Loucy (cell line): ENCODE results near the gene PCSK5.

Experiments used
- H2AFZ ChIP-seq: fragments of 200-600 bp; sonication (generic); 2 replicates; pipeline ENCODE4 v1.6.0; 2016; ENCODE audit warnings: antibody characterized with exemption, mild to moderate bottlenecking, low read length, moderate library complexity
- H3F3A ChIP-seq: fragments of 200-600 bp; 2 replicates; pipeline ENCODE4 v1.6.0; 2016; ENCODE audit warnings: antibody characterized with exemption, low read depth, mild to moderate bottlenecking
- H3K27me3 ChIP-seq: fragments of 200-600 bp; sonication (generic); 2 replicates; pipeline ENCODE4 v1.6.1; 2014; ENCODE audit warnings: low read length, mild to moderate bottlenecking; ENCODE audit not compliant: insufficient read depth, poor library complexity, severe bottlenecking
- H3K36me3 ChIP-seq: fragments of 200-600 bp; sonication (generic); 2 replicates; pipeline ENCODE4 v1.6.1; 2016; ENCODE audit warnings: low read length; ENCODE audit not compliant: insufficient read depth
- H3K4me1 ChIP-seq: fragments of 200-600 bp; sonication (generic); 2 replicates; pipeline ENCODE4 v1.5.1; 2014; ENCODE audit warnings: low read length, mild to moderate bottlenecking; ENCODE audit not compliant: insufficient read depth, poor library complexity, severe bottlenecking
- H3K4me2 ChIP-seq: fragments of 200-600 bp; sonication (generic); 2 replicates; pipeline ENCODE4 v1.6.0; 2014; ENCODE audit warnings: antibody characterized with exemption, low read length, low read depth, mild to moderate bottlenecking; ENCODE audit not compliant: poor library complexity, severe bottlenecking
- H3K4me3 ChIP-seq: fragments of 200-600 bp; sonication (generic); 2 replicates; pipeline ENCODE4 v1.5.1; 2014; ENCODE audit warnings: low read length, mild to moderate bottlenecking, mixed read lengths; ENCODE audit not compliant: poor library complexity, severe bottlenecking
- H3K79me2 ChIP-seq: fragments of 200-600 bp; sonication (generic); 2 replicates; pipeline ENCODE4 v1.6.1; 2014; ENCODE audit warnings: low read length; ENCODE audit not compliant: insufficient read depth
- H3K9ac ChIP-seq: fragments of 200-600 bp; sonication (generic); 2 replicates; pipeline ENCODE4 v1.6.0; 2014; ENCODE audit warnings: mild to moderate bottlenecking, low read depth, low read length, moderate library complexity; ENCODE audit not compliant: poor library complexity, severe bottlenecking
- H3K9me2 ChIP-seq: fragments of 200-600 bp; sonication (generic); replicated peaks from 2 replicates; pipeline ENCODE4 v1.6.1; 2016; ENCODE audit warnings: low read depth, low read length, mixed read lengths
- H3K9me3 ChIP-seq: fragments of 200-600 bp; sonication (generic); 2 replicates; pipeline ENCODE4 v1.6.1; 2014; ENCODE audit warnings: mild to moderate bottlenecking, antibody characterized with exemption, low read length, low read depth; ENCODE audit not compliant: insufficient read depth
- H4K20me1 ChIP-seq: fragments of 200-600 bp; sonication (generic); 2 replicates; pipeline ENCODE4 v1.6.0; 2014; ENCODE audit warnings: antibody characterized with exemption, low read length, mild to moderate bottlenecking; ENCODE audit not compliant: insufficient read depth, poor library complexity, severe bottlenecking
- CTCF ChIP-seq: fragments of 200-600 bp; sonication (generic); conservative IDR thresholded peaks from 2 replicates; pipeline ENCODE4 v1.5.1; 2014; ENCODE audit warnings: mild to moderate bottlenecking, antibody characterized with exemption, low read length
- EZH2phosphoT487 ChIP-seq: fragments of 200-600 bp; IDR thresholded peaks from 2 replicates; pipeline ENCODE4 v1.6.1; 2018; ENCODE audit warnings: antibody characterized with exemption, mild to moderate bottlenecking, moderate library complexity, borderline replicate concordance

Gene PCSK5

GRCh38 chr9:75890472-75891276 lies at the start of gene PCSK5:
Gene PCSK5 (plus strand): TSS chr9:75890673. CDS start chr9:75891182, 509 bp downstream.
- peaks cover 4% of the 10 kb centered on the region for H4K20me1 ChIP-seq
- peak within 1 kb of the TSS; percentile 83 for H3K4me3 ChIP-seq
- no peaks in the 10 kb centered on the region for H3K79me2 ChIP-seq
- H3K9me2 ChIP-seq = no peaks in the 10 kb centered on the region
- peak within 1 kb of the TSS; percentile 69 for H3K9ac ChIP-seq
- 0 out of 2 replicates have a peak, but pooled peaks cover 4% of the 10 kb centered on the region for H3F3A ChIP-seq
- H3K9me3 ChIP-seq = no peaks in the 10 kb centered on the region
- TF ChIP-seq EZH2phosphoT487 = no peak
- TF ChIP-seq CTCF = peak; percentile 24
- H3K27me3 ChIP-seq = peaks cover 22% of the 10 kb centered on the region
- H3K4me1 ChIP-seq = peaks cover 22% of the 10 kb centered on the region
- peak within 1 kb of the TSS; percentile 100 for H2AFZ ChIP-seq
- H3K36me3 ChIP-seq = no peaks in the 10 kb centered on the region
- H3K4me2 ChIP-seq = peak within 1 kb of the TSS; percentile 88

- TF ChIP-seq EZH2phosphoT487 = no peak
- no peak for TF ChIP-seq CTCF
- Histone ChIP-seq H3K4me2 (no peak overlapping the region), H3F3A (no peaks in the 10 kb centered on the region), H3K9ac (no peak overlapping the region), H3K4me3 (no peak overlapping the region), H3K79me2 (no peaks in the 10 kb centered on the region), H3K27me3 (peaks cover 12% of the 10 kb centered on the region), H3K9me3 (no peaks in the 10 kb centered on the region), H2AFZ (no peak overlapping the region), H3K36me3 (no peaks in the 10 kb centered on the region), H3K9me2 (no peaks in the 10 kb centered on the region), H4K20me1 (no peaks in the 10 kb centered on the region), H3K4me1 (no peaks in the 10 kb centered on the region)
Measured at GRCh38 chr9:75844321-75844720, 46.2 kb upstream of the PCSK5 start.

- Histone ChIP-seq H2AFZ (no peak overlapping the region), H4K20me1 (no peaks in the 10 kb centered on the region), H3K9ac (no peak overlapping the region), H3K27me3 (peaks cover 12% of the 10 kb centered on the region), H3K36me3 (no peaks in the 10 kb centered on the region), H3K4me2 (no peak overlapping the region), H3K4me3 (no peak overlapping the region), H3K79me2 (no peaks in the 10 kb centered on the region), H3K4me1 (no peaks in the 10 kb centered on the region), H3F3A (no peaks in the 10 kb centered on the region), H3K9me3 (no peaks in the 10 kb centered on the region), H3K9me2 (no peaks in the 10 kb centered on the region)
- TF ChIP-seq CTCF (no peak), EZH2phosphoT487 (no peak)
Measured at GRCh38 chr9:75845806-75846205, 44.7 kb upstream of the PCSK5 start.
